HL-60/S4 (cell line): ENCODE data around the gene STIP1.
"Not testable (repeated sequence)": the region's sequence is repeated elsewhere in the genome, so short reads cannot be mapped to it uniquely, and the experiment has no call there.

Experiments used
- in situ Hi-C: fragments of 300-500 bp; cut with MboI; formaldehyde crosslinking; loops from 2 replicates; pipeline ENCODE4 v1.14.3; 2022; ENCODE audit warnings: low sequenced_read_pairs

The STIP1 gene

DNA sequence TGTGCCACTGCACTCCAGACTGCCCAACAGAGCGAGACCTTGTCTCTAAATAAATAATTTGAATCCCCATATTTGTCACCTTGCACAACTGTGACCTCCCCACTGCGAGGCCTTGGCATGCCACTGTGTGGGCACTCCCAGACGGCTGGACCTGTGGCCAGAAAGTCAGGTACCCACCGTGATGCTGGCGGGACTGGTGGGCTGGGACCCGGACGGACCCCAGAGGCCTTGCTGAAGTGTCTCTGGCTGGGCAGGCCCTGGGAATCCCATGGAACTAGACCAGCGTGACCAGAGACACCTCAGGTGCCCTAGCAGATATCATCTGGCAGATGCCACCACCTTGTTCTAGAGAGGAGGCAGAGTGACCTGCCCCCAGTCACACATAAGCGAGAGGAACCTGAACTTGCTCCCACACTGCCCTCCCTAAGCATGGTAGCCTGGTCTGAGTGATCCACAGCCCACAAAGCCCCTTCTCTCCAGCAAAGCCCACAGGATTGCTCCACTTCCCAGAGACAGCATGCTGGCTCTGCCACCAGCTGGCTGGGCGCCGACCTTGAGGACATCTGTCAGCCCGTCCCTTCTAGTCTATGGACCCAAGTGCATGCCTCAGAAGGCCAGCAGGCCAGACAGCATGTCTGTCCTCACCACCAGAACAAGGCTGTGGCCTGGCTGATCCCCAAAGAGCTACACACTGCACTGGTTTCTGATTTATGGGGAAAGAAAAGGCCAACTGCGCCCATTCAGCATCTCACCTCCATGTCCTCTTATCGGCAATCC lies 29.5 kb upstream of the STIP1 start:
- in situ Hi-C loops, result no loop called here

DNA sequence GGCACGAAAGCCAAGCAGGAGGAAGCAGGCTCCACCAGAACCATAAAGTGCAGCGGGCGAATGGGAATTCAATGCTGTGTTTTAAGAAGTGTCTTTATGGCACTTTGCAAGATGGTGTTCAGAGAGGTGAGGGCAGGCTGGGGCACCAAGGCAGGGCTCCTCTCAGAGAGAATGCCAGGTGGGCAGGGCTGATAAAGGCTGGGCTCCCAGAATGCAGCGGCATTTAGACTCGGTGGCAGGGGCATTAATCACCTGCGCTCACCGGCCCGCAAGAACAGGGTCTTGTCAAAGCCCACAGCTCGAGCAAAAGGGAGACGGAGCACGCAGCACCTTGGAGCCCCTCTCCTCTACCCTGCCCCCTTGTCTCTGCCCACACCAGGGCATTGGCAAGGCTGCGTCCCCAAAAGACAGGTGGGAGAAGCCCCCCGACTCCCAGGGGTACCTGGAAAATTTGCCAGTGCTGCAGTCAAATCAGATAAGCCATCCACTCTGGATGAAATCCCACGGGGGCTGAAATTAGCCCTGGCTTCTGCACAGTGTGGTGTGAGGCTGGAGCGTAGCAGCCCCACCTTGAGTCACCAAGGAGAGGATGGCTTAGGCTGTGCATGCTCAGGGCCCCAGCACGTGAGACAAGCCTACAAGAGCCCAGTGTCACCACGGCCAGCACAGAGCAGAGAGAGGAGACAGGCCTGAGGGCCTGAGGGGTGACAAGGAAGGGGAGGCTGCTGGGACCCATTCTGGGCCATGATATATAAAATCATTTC lies 28.2 kb upstream of the STIP1 start:
- in situ Hi-C loops, result no loop called here

DNA sequence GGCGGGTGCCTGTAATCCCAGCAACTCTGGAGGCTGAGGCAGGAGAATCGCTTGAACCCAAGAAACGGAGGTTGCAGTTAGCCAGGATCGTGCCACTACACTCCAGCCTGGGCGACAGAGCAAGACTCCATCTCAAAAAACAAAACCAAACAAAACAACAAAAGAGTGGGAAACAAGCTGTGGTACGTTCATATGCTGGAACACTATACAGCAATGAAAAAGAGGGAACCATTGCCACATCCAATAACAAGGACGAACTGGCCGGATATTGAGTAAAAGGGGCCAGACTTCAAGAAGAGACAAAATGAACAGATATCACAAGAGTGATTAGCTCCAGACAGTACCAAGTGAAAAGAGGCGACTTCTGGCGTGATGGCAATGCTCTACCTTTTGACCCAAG lies 24.9 kb upstream of the STIP1 start:
- in situ Hi-C loops, result no loop called here

DNA sequence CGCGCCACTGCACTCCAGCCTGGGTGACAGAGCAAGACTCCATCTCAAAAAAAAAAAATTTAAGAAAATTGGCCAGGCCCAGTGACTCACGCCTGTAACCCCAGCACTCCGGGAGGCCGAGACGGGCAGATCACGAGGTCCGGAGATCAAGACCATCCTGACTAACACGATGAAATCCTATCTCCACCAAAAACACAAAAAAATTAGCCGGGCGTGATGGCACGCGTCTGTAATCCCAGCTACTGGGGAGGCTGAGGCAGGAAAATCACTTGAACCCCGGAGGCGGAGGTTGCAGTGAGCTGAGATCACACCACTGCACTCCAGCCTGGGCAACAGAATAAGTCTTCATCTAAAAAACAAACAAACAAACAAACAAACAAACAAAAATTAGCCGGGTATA lies 23.2 kb upstream of the STIP1 start:
- in situ Hi-C loops, result not testable (repeated sequence)

DNA sequence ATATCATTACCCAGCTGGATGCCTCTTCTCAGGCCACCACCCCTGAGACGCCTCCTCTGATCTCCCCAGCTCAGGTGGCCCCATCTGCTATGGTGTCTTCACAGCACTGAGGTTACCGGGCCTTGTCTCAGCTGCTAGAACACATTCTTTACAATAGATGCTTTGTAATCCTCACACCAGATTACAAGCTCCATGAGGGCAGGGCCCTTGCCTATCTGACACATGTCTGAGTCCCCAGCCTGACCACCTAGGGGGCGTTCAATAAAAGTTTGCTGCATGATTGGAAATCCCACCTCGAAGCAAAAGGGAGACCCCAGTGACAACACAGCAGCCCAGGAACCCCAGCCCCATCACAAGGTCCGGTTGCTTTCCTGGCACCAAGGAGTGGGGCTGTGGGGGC lies 22.0 kb upstream of the STIP1 start:
- in situ Hi-C loops, result no loop called here

DNA sequence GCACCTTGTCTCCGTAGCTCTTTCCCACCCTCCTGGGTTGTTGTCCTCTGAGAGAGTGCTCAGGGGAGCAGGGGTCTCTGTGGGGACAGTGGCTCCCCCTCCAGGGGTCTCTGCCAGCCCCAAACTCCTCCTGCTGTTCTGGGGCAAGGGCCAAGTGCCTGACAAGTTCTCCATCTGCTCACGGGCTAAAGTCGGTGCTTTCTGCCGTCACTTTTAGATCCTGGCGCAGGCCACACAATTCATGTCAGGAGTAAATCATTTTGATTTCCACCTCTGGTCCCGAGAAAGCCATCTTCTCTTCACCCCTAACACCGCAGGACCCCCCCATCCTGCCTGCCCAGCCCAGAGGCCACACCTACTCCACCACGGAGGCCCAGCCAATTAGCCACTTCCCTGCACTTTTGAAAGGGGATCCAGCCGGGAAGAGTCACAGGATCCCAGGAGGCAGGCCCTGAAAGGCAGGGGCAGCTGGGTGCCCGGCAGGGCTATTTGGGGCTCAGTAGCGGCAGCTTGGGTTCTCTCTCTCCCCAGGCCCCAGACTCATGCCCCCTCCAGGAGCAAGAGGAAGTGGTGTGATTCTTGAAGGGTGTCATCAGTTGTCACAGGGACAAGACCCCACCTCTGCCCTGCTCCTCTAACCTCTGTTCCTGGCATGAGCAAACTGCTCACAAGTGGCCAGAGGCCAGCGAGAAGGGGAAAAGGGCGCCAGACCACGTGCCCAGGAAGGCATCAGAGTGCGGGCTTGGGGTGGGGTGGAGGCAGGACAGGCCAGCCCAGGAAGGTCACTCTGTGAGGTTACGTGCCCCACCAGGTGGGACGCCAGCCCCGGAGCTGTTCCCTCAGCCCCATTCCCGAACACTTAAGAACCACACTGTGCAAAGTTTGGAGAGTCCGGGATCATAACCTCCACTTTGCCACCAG lies 21.3 kb upstream of the STIP1 start:
- in situ Hi-C loops, result no loop called here

DNA sequence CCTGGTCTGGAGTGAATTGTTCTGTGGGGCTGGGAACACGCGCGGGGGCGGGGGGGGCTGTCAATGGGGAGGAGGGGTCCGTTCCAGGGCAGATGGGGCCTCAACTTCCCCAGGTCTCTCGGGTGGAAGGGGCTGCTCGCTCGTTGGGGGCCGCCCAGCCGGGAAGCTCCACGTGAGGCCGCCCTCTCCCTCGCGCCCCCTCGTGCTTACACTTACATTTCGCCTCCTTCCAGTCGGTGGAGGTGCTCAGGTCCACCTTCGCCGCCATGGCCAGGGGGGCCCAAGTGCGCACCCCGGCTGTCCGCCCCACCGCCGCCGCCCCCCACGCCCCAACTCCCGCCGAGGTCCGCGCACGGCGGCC lies 20.5 kb upstream of the STIP1 start:
- in situ Hi-C loops, result no loop called here

DNA sequence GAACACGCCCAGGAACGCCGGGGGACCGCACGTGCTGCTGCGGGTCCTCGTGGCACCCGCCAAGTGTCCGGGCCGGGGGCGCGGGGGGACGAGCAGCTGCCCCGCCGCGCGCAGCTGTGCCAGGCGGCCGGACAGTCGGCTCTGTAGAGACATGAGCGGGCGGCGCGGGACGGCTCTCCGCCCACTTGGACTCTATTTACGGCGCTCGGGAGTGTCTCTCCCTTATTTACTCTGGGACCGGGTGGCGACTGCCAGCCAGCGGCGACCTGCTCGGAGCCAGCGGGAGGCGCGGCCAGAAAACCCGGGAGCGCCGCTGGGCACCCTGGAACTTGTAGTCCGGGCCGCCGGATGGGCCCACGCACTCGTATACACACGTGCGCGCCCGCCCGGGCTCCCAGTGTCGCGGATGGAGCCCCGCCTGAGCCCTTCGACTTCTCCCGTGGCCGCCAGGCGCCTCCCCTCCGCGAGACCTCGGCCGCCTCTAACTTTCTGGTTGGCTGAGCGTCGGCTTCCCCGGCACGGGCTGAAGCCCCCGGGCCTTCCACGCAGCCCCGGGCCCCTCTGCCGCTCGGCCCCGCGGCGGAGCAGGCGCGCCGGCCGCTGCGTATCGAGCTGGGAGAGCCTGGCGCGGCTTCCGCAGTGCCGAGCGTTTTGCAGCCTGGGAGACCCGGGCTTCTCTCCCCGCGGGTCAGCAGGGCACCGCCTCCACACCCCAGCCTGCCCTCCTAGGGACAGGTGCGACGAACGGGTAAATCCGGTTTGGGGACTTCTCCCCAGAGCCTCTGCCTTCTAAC lies 19.9 kb upstream of the STIP1 start, which contains the start of gene MACROD1:
Gene MACROD1, minus strand, starts transcription at position 272 of the 794 bp plus-strand sequence. Its CDS starts 119 bp downstream, at position 153.
- in situ Hi-C loops, result no loop called here

DNA sequence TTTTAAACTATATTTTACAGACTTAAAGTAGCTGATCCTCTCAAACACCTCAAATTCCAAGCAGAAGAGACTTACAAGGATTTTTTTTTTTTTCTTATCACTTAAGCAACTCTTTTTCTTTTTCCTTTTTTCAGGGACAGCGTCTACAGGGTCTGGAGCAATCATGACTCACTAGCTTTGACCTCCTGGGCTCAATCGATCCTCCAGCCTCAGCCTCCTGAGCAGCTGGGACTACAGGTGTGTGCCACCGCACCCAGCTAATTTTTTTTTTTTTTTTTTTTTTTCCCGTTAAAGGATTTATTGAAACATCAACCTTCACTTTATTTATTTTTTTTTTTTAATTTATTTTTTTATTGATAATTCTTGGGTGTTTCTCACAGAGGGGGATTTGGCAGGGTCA lies 15.6 kb upstream of the STIP1 start:
- in situ Hi-C loops, result no loop called here

DNA sequence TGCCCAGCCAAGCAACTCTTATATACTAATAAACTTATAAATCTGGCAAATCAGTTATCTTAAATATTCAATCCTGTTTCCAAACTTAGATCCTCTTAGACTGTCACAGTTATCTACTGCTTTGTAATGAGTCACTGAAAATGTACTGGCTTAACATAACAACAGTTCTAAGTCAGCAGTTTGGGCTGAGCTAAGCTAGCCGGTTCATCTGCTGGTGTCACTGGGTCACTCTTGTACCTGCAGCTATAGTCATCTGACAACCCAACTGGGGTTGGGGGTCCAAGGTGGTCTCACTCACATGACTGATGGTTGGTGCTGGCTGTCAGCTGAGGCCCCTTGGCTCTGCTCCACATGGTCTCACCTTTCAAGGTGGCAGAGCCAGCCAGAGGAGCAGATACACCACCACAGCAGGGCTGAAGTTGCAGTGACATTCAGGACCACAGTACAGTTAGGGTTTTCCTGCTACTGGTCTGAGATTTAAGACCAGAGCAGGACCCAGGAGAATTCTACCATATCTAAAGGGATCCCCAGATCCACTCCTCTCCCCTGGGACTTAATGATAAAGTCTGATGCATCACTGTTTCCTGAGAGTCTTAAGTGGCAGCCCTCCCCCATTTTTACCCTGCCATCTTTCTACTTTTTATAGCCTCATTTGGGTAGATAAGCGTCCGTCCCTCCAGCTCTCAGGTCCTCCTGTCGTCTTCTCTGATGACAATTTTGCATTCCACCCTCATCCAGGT lies 12.2 kb upstream of the STIP1 start:
- in situ Hi-C loops, result no loop called here

DNA sequence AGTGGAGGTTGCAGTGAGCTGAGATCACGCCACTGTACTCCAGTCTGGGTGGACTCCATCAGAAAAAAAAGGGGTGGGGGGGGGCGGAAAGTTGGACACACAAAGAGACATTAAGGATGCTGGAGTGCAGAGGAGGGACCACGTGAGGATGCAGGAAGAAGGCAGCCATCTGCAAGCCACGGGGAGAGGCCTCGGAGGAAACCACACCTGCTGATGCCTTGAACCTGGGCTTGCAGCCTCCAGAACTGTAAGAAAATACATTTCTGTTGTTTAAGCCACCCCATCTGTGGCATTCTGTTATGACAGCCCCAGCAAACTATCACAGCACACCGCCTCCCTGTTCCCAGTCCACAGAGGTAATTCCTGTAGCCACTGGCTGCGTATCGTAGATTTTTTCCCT lies 9.2 kb upstream of the STIP1 start:
- in situ Hi-C loops, result no loop called here

DNA sequence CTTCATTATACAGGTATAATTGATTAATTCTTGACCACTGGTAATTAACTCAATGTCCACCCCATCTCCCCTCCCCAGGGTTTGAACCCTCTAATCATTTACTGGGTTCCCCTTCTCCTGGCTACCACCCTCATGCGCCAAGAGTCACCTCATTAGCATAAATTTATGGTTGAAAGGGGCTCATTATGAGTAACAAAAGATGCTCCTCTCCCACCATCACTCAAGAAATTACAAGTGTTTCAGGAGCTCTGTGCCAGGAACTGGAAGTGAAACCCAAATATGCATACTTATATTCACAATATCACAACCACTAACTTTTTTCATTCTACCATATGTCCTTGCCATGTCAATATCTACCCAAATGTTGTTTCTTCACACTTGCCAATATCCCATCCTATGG lies 7.8 kb upstream of the STIP1 start:
- in situ Hi-C loops, result no loop called here

DNA sequence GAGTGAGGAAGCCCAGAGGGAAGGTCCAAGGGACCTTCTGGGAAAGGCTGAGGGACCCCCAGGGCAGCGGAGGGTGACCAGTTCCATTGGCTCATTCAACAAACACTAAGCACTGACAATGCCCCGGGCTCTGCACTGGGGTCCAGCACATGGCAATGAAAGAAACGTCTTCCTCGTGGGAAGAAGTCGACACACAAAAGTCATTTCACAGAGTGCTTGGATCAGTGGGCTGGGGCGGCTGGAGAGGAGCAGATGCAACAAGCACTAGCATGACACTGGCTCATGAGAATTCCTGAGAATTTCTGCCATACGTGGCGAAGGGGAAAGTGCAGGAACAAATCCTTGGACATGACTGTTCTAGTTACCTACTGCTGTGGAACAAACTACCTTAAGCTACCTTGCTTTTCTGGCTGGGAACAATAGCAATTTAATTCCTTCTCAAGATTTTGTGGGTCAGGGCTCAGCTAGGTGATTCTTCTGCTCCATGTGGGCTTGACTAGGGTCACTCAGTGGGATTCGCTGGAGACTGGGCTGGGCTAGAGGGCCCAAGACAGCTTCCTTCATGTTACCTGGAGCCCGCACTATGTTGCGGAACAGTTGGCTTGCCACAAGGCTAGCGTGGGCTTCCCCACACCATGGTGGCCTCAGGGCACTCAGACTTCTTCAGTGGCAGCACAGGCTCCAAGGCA lies 6.9 kb upstream of the STIP1 start:
- in situ Hi-C loops, result no loop called here

DNA sequence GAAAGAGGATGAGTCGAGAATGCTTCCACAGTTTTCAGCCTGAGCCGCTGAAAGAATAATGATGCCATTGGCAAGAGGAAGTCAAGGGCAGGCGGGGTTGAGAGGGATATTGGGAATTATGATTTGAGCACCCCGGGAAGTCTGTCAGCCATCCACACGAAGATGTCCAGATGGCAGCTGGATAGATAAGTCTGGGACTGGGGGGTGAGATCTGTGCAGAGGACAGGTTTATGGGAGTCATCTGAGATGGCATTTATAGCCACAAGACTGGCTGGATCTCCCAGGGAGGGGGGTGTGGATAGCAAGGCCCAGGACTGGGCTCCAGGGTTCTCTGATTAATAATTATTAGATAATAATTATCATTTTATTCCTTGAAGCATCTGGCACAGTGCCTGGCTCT lies 5.1 kb upstream of the STIP1 start:
- in situ Hi-C loops, result no loop called here

DNA sequence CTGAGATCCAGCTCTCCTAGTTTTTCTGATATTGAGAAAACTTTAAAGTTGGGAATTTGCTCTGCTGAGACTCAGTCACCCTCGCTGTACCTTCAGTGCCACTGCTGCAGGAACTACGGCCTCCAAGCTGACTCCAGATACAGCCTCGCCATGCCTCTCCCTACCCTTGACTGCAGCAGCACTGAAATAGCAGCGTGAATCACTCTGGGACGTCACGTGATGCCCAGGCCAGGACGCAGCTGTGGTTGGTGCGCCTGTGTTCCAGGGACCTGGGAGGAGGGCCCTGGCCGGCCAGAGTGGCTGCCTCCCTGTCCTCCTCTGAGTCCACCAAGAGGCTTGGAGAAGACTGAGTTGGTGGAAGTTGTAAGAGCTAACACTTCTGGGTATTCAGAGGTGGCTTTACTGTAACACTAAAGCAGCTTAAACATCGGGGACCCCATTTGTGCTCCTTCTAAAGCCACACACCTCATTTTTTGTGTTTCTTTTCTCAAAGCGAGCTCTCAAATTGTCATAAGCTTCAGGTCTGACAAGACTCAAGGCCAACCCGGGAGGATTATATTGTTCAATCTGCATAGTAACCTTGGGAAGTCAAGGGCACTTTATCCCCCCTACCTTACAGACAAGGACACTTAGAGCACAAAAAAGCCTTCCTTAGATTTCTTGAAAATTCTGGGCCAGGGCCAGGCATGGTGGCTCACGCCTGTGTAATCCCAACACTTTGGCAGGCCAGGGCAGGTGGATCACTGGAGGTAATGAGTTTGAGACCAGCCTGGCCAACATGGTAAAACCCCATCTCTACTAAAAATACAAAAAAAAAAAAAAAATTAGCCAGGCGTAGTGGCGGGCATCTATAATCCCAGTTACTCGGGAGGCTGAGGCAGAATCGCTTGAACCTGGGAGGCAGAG lies 4.2 kb upstream of the STIP1 start:
- in situ Hi-C loops, result no loop called here

DNA sequence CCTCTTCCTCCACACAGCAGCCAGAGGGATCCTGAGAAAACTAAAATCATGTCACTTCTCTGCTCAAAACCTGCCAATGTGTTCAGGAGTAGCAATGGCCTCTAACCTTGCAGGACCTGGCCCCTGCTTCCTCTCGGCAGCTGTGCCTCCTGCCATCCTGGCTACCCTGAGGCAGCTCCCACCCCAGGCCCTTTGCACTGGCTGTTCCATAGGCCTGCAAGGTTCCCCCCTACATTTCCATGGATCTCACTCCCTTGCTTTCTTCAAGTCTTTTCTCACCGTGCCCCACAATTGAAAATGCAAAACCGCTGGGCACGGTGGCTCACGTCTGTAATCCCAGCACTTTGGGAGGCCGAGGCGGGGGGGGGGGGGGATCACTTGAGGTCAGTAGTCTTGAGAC lies 2.1 kb upstream of the STIP1 start:
- in situ Hi-C loops, result no loop called here

DNA sequence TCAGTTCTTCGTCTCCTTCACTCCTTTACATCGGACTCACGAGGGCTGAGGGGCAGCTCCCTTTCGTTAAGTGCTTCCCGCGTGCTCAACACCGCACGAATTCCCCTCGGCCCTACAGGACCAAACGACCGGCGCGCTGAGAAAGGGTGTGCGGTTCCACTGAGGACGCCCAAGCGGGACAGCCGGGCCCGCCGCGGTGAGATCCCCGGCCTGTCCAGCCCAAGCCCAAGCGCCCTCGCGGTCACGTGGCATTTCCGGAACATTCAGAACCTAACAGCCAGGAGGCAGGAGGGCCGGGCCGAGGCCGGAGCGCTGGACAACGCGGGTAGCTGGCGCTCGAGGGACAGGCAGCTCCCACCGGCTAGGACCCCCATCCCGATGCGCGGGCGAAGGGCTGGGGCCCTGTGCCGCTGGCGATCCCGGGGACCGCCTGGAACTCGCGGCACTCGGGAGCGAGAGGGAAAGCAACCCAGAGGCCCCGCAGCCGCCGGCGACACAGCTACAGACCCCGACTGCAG lies 737 bp upstream of the STIP1 start:
- in situ Hi-C loops, result no loop called here
